IMR-90 (cell line): ENCODE data around the gene CD1B. TPM values are rescaled to one million over a fixed set of nuclear protein-coding genes. Genes with fewer than 3 reads are reported as not detected.

Experiments used
- ATAC-seq: fragments of 200-7000 bp; cut with Tn5 transposase; 2 replicates; pipeline ENCODE4 v1.9.1; 2020; ENCODE audit warnings: low read depth, mild to moderate bottlenecking, moderate library complexity
- BruUV-seq: library from RNA; stranded (reverse); fragments of 400-500 nt; replicated peaks from 2 replicates; lab custom pipeline; 2021; lab: Mats Ljungman, UMichigan
- CTCF ChIA-PET: fragments of 300-600 bp; formaldehyde crosslinking; extraction: SDS; loops from one replicate; lab custom pipeline; 2021; ENCODE audit warnings: antibody characterized with exemption; lab: Yijun Ruan, JAX
- POLR2A ChIA-PET: fragments of 300-600 bp; sonication (Branson Sonifier 250); formaldehyde crosslinking; loops from one replicate; lab custom pipeline; 2022; ENCODE audit warnings: antibody characterized with exemption; ENCODE audit not compliant: unreplicated experiment; lab: Charles Lee
- DNase-seq: peaks from one replicate; pipeline ENCODE4 v3.0.0; 2013
- H2AFZ ChIP-seq: replicated peaks from 2 replicates; pipeline ENCODE3; 2013; ENCODE audit warnings: low read length, mild to moderate bottlenecking; ENCODE audit not compliant: poor library complexity
- H2AK5ac ChIP-seq: 2 replicates; pipeline ENCODE4 v1.6.1; 2013; ENCODE audit warnings: low read depth, low read length, inconsistent platforms
- H2AK9ac ChIP-seq: replicated peaks from 2 replicates; pipeline ENCODE3; 2013; ENCODE audit warnings: mild to moderate bottlenecking, low read depth, low read length, moderate library complexity; ENCODE audit not compliant: poor library complexity
- H2BK120ac ChIP-seq: 2 replicates; pipeline ENCODE4 v1.6.1; 2013; ENCODE audit warnings: low read depth, low read length, inconsistent platforms
- H2BK15ac ChIP-seq: 3 replicates; pipeline ENCODE4 v1.6.1; 2013; ENCODE audit warnings: low read depth, low read length, inconsistent platforms
- H2BK20ac ChIP-seq: 2 replicates; pipeline ENCODE4 v1.6.1; 2013; ENCODE audit warnings: low read depth, mild to moderate bottlenecking, inconsistent platforms, low read length, moderate library complexity
- H2BK5ac ChIP-seq: 2 replicates; pipeline ENCODE4 v1.6.1; 2013; ENCODE audit warnings: mild to moderate bottlenecking, low read depth, low read length, inconsistent platforms; ENCODE audit not compliant: poor library complexity, severe bottlenecking
- H3K14ac ChIP-seq: replicated peaks from 2 replicates; pipeline ENCODE4 v1.6.1; 2013; ENCODE audit warnings: low read depth, low read length, inconsistent platforms
- H3K18ac ChIP-seq: 2 replicates; pipeline ENCODE4 v1.6.1; 2013; ENCODE audit warnings: low read depth, low read length, control low read depth
- H3K23ac ChIP-seq: 2 replicates; pipeline ENCODE4 v1.6.1; 2013; ENCODE audit warnings: low read depth, low read length, inconsistent platforms
- H3K27ac ChIP-seq: 2 replicates; pipeline ENCODE4 v1.5.1; 2013; ENCODE audit warnings: mild to moderate bottlenecking, control low read depth, low read length; ENCODE audit not compliant: insufficient read depth
- H3K27me3 ChIP-seq: 2 replicates; pipeline ENCODE4 v1.6.1; 2013; ENCODE audit warnings: low read length; ENCODE audit not compliant: control insufficient read depth, insufficient read depth
- H3K36me3 ChIP-seq: 2 replicates; pipeline ENCODE4 v1.6.1; 2013; ENCODE audit warnings: low read length, mixed read lengths; ENCODE audit not compliant: control insufficient read depth, insufficient read depth
- H3K4ac ChIP-seq: 2 replicates; pipeline ENCODE4 v1.6.1; 2013; ENCODE audit warnings: low read depth, low read length, inconsistent platforms
- H3K4me1 ChIP-seq: 2 replicates; pipeline ENCODE4 v1.6.1; 2013; ENCODE audit warnings: low read length, mixed read lengths; ENCODE audit not compliant: control insufficient read depth, insufficient read depth
- H3K4me2 ChIP-seq: 2 replicates; pipeline ENCODE4 v1.6.1; 2013; ENCODE audit warnings: low read depth, mild to moderate bottlenecking, control low read depth, low read length, moderate library complexity
- H3K4me3 ChIP-seq: 2 replicates; pipeline ENCODE4 v1.5.1; 2013; ENCODE audit warnings: low read depth, mild to moderate bottlenecking, control low read depth, low read length, moderate library complexity; ENCODE audit not compliant: insufficient read depth
- H3K56ac ChIP-seq: 2 replicates; pipeline ENCODE4 v1.6.1; 2013; ENCODE audit warnings: low read length, inconsistent platforms; ENCODE audit not compliant: insufficient read depth; ENCODE audit errors: extremely low read depth
- H3K79me1 ChIP-seq, 2 experiments: 2 replicates each; pipeline ENCODE4 v1.6.1; 2013; ENCODE audit warnings: low read length in 2 of 2, inconsistent platforms in 1 of 2, low read depth in 1 of 2
- H3K9ac ChIP-seq: 2 replicates; pipeline ENCODE4 v1.6.1; 2013; ENCODE audit warnings: low read depth, low read length, control low read depth
- H3K9me1 ChIP-seq: 2 replicates; pipeline ENCODE4 v1.6.1; 2013; ENCODE audit warnings: low read length, inconsistent platforms; ENCODE audit not compliant: insufficient read depth
- H3K9me3 ChIP-seq: 2 replicates; pipeline ENCODE4 v1.6.1; 2013; ENCODE audit warnings: low read length; ENCODE audit not compliant: control insufficient read depth, insufficient read depth
- H4K20me1 ChIP-seq: 2 replicates; pipeline ENCODE4 v1.6.1; 2013; ENCODE audit warnings: low read length, inconsistent platforms; ENCODE audit not compliant: insufficient read depth
- H4K5ac ChIP-seq: 2 replicates; pipeline ENCODE4 v1.6.1; 2013; ENCODE audit warnings: mild to moderate bottlenecking, low read depth, low read length, control low read depth
- H4K8ac ChIP-seq, 2 experiments: 2 replicates each; pipeline ENCODE4 v1.6.1; 2013; ENCODE audit warnings: low read depth in 2 of 2, low read length in 2 of 2, control low read depth in 1 of 2, inconsistent platforms in 1 of 2
- H4K91ac ChIP-seq: 2 replicates; pipeline ENCODE4 v1.6.1; 2013; ENCODE audit warnings: low read depth, low read length, inconsistent platforms; ENCODE audit not compliant: insufficient read depth
- BHLHE40 ChIP-seq: fragments of 150-350 bp; IDR thresholded peaks from 2 replicates; pipeline ENCODE4 v1.6.1; 2016; ENCODE audit warnings: mild to moderate bottlenecking, low read depth, low read length
- CHD1 ChIP-seq: IDR thresholded peaks from 2 replicates; pipeline ENCODE4 v1.6.1; 2012; ENCODE audit warnings: low read depth, low read length, improper control_type of control experiment
- CTCF ChIP-seq: conservative IDR thresholded peaks from 2 replicates; pipeline ENCODE4 v1.5.1; 2012; ENCODE audit warnings: mild to moderate bottlenecking, low read depth, low read length, improper control_type of control experiment
- FOS ChIP-seq: fragments of 150-350 bp; IDR thresholded peaks from 2 replicates; pipeline ENCODE4 v1.6.1; 2016; ENCODE audit warnings: low read depth, low read length
- MAZ ChIP-seq: IDR thresholded peaks from 2 replicates; pipeline ENCODE4 v1.6.1; 2012; ENCODE audit warnings: low read depth, mild to moderate bottlenecking, low read length, improper control_type of control experiment, moderate library complexity, borderline replicate concordance
- POLR2A ChIP-seq: IDR thresholded peaks from 2 replicates; pipeline ENCODE4 v1.6.1; 2012; ENCODE audit warnings: mild to moderate bottlenecking, low read depth, low read length
- SMC3 ChIP-seq: fragments of 150-350 bp; IDR thresholded peaks from 2 replicates; pipeline ENCODE4 v1.6.1; 2016; ENCODE audit warnings: low read depth, mild to moderate bottlenecking, antibody characterized with exemption, low read length, moderate library complexity
- WGBS, 2 experiments: methylation state at CpG; one replicate each; pipeline versions ENCODE4 v1.1.5 to v1.1.7; 2013; ENCODE audit warnings: missing lambda C conversion rate in 2 of 2; ENCODE audit not compliant: insufficient read length in 1 of 2; ENCODE audit errors: extremely low coverage in 2 of 2; 5-methylcytosine and 5-hydroxymethylcytosine counted together
- dilution Hi-C: fragments of 300-500 bp; cut with HindIII; formaldehyde crosslinking; loops from one replicate; pipeline ENCODE4 v1.14.3; 2018; ENCODE audit warnings: low sequenced_read_pairs; ENCODE audit not compliant: unreplicated experiment
- in situ Hi-C: fragments of 300-500 bp; cut with MboI; formaldehyde crosslinking; loops from 3 replicates; pipeline ENCODE4 v1.14.3; 2019; ENCODE audit warnings: low sequenced_read_pairs, inconsistent platforms, mixed read lengths
- intact Hi-C: fragments of 100-400 bp; cut with micrococcal nuclease; formaldehyde crosslinking; loops from 2 replicates; pipeline ENCODE4 v1.10.0; 2022
- polyA plus RNA-seq, 3 experiments: library from polyadenylated mRNA; depleted of rRNA; stranded (reverse); fragments of >200 nt; gene quantifications; 2 replicates each; pipeline ENCODE4 v1.2.3, GENCODE V29; 2012; ENCODE audit warnings: low replicate concordance in 1 of 3
- total RNA-seq: library from RNA; depleted of rRNA; stranded (reverse); fragments of >200 nt; gene quantifications from 2 replicates; pipeline ENCODE4 v1.2.3, GENCODE V29; 2012
- TF ChIP-seq, protein P1 (sequence below): fragments of 150-350 bp; IDR thresholded peaks from 2 replicates; pipeline ENCODE4 v1.6.1; 2017; ENCODE audit warnings: mild to moderate bottlenecking, antibody characterized with exemption, low read length, low read depth
- TF ChIP-seq, protein P2 (sequence below): fragments of 150-350 bp; IDR thresholded peaks from 2 replicates; pipeline ENCODE4 v1.6.1; 2016; ENCODE audit warnings: low read depth, mild to moderate bottlenecking, low read length, moderate library complexity, borderline replicate concordance

CD1B gene
- total and polyA plus RNA-seq, 2 of the 4 experiments (the other 2 are of a cell fraction) = not detected

- no CpG with 5 or more reads among the region's 1 CpG for WGBS, 2 experiments
- Histone ChIP-seq H2AK5ac (no peak overlapping the region), H3K9ac (no peak overlapping the region), H4K5ac (no peak overlapping the region), H2AK9ac (no peak overlapping the region), H3K4me1 (no peaks in the 10 kb centered on the region), H3K79me1 (no peaks in the 10 kb centered on the region), H2BK15ac (no peak overlapping the region), H3K27ac (no peak overlapping the region), H2BK5ac (no peak overlapping the region), H3K9me1 (no peaks in the 10 kb centered on the region), H3K36me3 (no peaks in the 10 kb centered on the region), H3K4me3 (no peak overlapping the region), H3K56ac (no peak overlapping the region), H3K27me3 (no peaks in the 10 kb centered on the region), H3K23ac (no peak overlapping the region), H2BK20ac (no peak overlapping the region), H4K20me1 (no peaks in the 10 kb centered on the region), H2BK120ac (no peak overlapping the region), H3K4ac (no peak overlapping the region), H2AFZ (no peak overlapping the region), H4K91ac (no peak overlapping the region), H3K14ac (no peak overlapping the region), H3K18ac (no peak overlapping the region), H3K9me3 (no peaks in the 10 kb centered on the region; the same call in 1 of the 2 replicates), H4K8ac (no peak overlapping the region), H3K4me2 (no peak overlapping the region)
- ATAC-seq = no peak
- in situ Hi-C loops = no loop called here
- CTCF ChIA-PET = no interaction called here
- dilution Hi-C loops = no loop called here
- intact Hi-C loops = no loop called here
- TF ChIP-seq CHD1 (no peak), SMC3 (no peak), CTCF (no peak), MAZ (no peak), POLR2A (no peak), BHLHE40 (no peak), FOS (no peak)
- TF ChIP-seq, protein P1, sequence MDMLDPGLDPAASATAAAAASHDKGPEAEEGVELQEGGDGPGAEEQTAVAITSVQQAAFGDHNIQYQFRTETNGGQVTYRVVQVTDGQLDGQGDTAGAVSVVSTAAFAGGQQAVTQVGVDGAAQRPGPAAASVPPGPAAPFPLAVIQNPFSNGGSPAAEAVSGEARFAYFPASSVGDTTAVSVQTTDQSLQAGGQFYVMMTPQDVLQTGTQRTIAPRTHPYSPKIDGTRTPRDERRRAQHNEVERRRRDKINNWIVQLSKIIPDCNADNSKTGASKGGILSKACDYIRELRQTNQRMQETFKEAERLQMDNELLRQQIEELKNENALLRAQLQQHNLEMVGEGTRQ = no peak
- TF ChIP-seq, protein P2, sequence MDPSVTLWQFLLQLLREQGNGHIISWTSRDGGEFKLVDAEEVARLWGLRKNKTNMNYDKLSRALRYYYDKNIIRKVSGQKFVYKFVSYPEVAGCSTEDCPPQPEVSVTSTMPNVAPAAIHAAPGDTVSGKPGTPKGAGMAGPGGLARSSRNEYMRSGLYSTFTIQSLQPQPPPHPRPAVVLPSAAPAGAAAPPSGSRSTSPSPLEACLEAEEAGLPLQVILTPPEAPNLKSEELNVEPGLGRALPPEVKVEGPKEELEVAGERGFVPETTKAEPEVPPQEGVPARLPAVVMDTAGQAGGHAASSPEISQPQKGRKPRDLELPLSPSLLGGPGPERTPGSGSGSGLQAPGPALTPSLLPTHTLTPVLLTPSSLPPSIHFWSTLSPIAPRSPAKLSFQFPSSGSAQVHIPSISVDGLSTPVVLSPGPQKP = no peak
- POLR2A ChIA-PET = no interaction called here
- DNase-seq = no peak
- no TSS peak for BruUV-seq
These were observed 31.6 kb upstream of the CD1B start for GRCh38 chr1:158362941-158363340.
